Measurements from ENCODE around the gene GNG7.

- TF ChIP-seq CTCF (IDR thresholded peaks at IDR 0.05; ENCODE audit: insufficient read depth, low read depth, low read length) = no peak
- no peak for TF ChIP-seq EZH2 (IDR thresholded peaks at IDR 0.05; ENCODE audit: insufficient read depth, low read length)
These were observed 126.6 kb downstream of the GNG7 start for GRCh38 chr19:2575734-2576481.

Data from astrocyte (in vitro differentiated cells and primary cell).